ENCODE measurements around the gene WDR45B.
"Not testable (repeated sequence)": the region's sequence is repeated elsewhere in the genome, so short reads cannot be mapped to it uniquely, and the experiment has no call there.

Gene WDR45B

GRCh38 chr17:82582709-82583108, 65.5 kb downstream of the WDR45B start:
- DNase-seq (ENCODE audit: low spot score), result no peak

GRCh38 chr17:82582213-82582612, 66.0 kb downstream of the WDR45B start:
- no peak for DNase-seq (ENCODE audit: low spot score)

DNA sequence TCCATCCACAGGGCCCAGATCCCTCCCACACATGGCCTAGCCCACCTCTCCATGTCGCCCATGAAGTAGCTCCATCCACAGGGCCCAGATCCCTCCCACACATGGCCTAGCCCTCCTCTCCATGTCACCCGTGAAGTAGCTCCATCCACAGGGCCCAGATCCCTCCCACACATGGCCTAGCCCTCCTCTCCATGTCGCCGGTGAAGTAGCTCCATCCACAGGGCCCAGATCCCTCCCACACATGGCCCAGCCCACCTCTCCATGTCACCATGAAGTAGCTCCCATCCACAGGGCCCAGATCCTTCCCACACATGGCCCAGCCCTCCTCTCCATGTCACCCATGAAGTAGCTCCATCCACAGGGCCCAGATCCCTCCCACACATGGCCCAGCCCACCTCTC, 68.3 kb downstream of the WDR45B start:
- not testable (repeated sequence) for DNase-seq (ENCODE audit: low spot score)

DNA sequence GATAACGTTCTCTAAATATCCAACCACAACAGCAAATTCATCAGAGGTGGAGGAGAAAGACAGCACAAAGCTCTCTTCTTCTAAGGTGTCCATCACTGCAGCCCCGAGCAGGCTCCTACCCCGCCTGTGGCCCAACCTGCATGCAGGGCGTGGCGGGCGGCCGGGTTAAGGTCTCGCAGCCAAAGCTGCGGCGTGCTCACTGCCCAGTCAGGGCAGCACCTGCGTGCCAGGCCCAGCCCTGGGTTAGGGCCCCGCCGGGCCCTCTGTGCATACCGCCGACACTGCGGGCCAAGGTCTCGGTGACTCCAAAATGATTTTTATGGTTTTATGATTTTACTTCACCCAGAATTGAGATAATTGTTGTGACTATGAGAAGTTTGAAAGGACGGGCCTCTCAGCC, 70.9 kb downstream of the WDR45B start:
- no peak for DNase-seq (ENCODE audit: low spot score)

GRCh38 chr17:82575581-82576221, 72.5 kb downstream of the WDR45B start:
- not testable (repeated sequence) for DNase-seq (ENCODE audit: low spot score)

- DNase-seq (ENCODE audit: low spot score), result no peak
Measured at GRCh38 chr17:82574041-82574440, 74.2 kb downstream of the WDR45B start.

GRCh38 chr17:82571855-82572254, 76.4 kb downstream of the WDR45B start:
- DNase-seq (ENCODE audit: low spot score), result no peak

DNA sequence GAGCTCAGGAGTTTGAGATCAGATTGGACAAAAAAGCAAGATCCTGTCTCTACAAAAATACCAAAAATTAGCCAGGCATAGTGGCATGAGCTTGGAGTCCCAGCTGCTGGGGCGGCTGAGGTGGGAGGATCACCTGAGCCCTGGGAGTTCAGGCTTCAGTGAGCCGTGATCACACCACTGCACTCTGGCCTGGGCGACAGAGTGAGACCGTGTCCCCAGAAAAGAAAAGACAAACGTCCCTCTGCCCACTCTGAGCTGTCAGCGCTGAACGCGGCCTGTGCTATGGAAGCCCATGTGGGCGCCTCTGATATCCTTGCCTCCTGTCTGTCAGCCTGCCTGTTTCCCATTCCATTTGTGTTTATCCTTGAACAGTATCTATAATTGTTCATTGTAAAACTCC, 78.0 kb downstream of the WDR45B start:
- no peak for DNase-seq (ENCODE audit: low spot score)

DNA sequence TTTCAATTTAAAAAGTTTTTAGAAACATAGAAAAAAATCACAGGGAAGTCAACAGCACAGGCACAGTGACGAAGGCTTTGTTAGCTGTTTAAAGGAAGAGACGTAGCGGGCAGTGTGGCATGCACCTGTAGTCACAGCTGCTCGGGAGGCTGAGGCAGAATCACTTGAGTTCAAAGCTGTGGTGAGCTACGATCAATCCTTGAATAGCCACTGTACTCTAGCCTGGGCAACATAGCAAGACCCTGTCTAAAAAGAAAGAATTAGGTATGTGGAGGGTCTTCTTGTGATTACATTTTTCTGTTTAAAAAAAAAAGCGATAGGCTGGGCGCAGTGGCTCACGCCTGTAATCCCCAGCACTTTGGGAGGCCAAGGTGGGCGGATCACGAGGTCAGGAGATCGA, 78.6 kb downstream of the WDR45B start:
- DNase-seq (ENCODE audit: low spot score), result no peak

- no peak for DNase-seq (ENCODE audit: low spot score)
Measured at GRCh38 chr17:82568997-82569393, 79.2 kb downstream of the WDR45B start.

- DNase-seq (ENCODE audit: low spot score), result no peak
Measured at GRCh38 chr17:82567286-82567685, 81.0 kb downstream of the WDR45B start.

- DNase-seq (ENCODE audit: low spot score), result no peak
Measured at GRCh38 chr17:82566129-82566960, 81.9 kb downstream of the WDR45B start.

DNA sequence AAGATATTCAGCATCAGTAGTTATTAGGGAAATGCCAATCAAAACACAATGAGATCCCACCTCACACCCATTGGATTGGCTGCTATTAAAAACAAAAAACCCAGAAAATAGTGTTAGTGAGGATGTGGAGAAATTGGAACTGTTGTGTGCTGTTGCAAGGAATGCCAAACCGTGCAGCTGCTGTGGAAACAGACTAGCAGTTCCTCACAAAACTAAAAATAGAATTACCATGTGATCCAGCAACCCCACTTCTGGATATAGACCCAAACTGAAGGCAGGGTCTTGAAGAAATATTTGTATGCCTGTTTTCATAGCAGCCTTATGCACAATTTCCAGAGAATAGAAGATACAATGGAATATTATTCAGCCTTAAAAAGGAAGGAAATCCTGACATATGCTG, 82.7 kb downstream of the WDR45B start:
- DNase-seq (ENCODE audit: low spot score), result no peak
